ENCODE measurements around the gene USP36.

USP36 gene

GRCh38 chr17:78832541-78832810 lies 8.1 kb downstream of the USP36 start:
- TF ChIP-seq GATA2 (IDR thresholded peaks at IDR 0.05; ENCODE audit: low read depth, low read length) (no peak), GATA3 (IDR thresholded peaks at IDR 0.05; ENCODE audit: low read depth, low read length) (no peak)

GRCh38 chr17:78831688-78832540 lies 8.7 kb downstream of the USP36 start:
- TF ChIP-seq GATA2 (IDR thresholded peaks at IDR 0.05; ENCODE audit: low read depth, low read length) (no peak), GATA3 (IDR thresholded peaks at IDR 0.05; ENCODE audit: low read depth, low read length) (no peak)

DNA sequence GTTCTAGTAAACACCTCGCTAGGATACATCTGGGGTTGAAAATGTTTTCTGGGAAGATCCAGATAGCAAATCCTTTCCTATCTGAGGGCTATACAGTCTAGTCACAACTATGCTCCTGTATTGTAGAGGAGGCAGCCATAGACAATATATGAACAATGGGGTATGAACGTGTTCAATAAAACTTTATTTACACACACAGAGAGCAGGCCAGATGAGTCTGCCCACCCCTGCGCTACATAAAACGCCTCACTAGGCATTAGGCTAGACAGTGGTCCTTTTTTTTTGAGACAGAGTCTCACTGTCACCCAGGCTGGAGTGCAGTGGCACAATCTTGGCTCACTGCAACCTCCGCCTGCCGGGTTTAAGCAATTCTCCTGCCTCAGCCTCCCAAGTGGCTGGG lies 11.1 kb downstream of the USP36 start:
- TF ChIP-seq GATA2 (IDR thresholded peaks at IDR 0.05; ENCODE audit: low read depth, low read length) (no peak), GATA3 (IDR thresholded peaks at IDR 0.05; ENCODE audit: low read depth, low read length) (no peak)

- no peak for TF ChIP-seq GATA3 (IDR thresholded peaks at IDR 0.05; ENCODE audit: low read depth, low read length)
- no peak for TF ChIP-seq GATA2 (IDR thresholded peaks at IDR 0.05; ENCODE audit: low read depth, low read length)
These were observed 12.0 kb downstream of the USP36 start for GRCh38 chr17:78828470-78829185.

DNA sequence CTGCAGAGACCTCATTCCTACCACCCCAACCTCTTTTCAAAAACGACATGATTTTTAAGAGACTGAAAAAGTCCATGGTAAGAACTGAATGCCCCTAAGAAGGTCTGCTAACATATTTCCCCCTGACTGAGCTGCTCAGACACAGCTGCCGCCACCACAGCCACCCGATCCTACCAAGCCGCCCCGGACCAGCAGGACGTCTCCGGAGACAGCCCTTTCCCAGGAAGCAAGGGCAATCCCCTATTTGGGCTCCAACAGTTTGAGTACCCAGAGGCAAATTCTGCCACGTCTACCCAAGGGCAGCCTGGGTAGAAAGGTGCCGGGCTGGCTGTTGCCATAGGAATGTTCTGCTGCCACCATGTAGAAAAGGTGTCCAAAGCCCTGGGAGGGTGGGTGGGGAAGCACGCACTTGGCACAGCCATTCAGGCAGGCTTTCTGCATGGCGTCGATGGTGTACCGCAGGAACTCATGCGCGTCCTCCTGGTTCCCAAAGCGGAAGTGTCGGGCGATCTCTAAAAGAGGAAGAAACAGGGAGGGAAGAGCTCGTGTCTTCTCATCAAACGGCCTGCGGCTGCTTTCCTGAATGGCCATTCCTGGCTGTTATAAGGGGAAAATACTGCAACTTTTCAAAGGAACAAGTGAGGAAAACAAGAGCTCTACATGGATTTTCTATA lies 13.6 kb downstream of the USP36 start:
- TF ChIP-seq GATA2 (IDR thresholded peaks at IDR 0.05; ENCODE audit: low read depth, low read length), result no peak

GRCh38 chr17:78826421-78826820 lies 14.2 kb downstream of the USP36 start:
- TF ChIP-seq GATA2 (IDR thresholded peaks at IDR 0.05; ENCODE audit: low read depth, low read length) (no peak), GATA3 (IDR thresholded peaks at IDR 0.05; ENCODE audit: low read depth, low read length) (no peak)

DNA sequence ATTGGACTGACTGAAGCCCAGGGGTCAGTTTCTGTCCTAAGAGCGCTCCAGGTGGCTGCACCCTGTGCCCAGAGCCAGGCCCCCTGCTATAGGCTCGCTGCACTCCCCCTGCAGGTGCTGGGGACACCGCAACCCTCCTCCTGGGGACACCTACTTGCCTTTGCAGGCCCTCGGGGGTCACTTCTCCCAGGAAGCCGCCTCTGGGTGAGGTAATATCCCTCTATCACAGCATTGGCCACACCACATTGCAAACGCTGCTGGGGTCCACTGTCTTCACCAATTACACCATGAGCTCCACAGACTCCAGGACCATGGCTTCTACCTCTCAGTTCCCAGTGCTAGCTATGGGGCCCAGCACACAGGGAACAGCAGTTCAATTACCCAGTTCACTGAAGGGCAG lies 14.9 kb downstream of the USP36 start:
- TF ChIP-seq GATA3 (IDR thresholded peaks at IDR 0.05; ENCODE audit: low read depth, low read length), result no peak
- TF ChIP-seq GATA2 (IDR thresholded peaks at IDR 0.05; ENCODE audit: low read depth, low read length), result no peak

- TF ChIP-seq GATA3 (IDR thresholded peaks at IDR 0.05; ENCODE audit: low read depth, low read length) (no peak), GATA2 (IDR thresholded peaks at IDR 0.05; ENCODE audit: low read depth, low read length) (no peak)
These were observed 16.4 kb downstream of the USP36 start for GRCh38 chr17:78824240-78824639.

GRCh38 chr17:78823282-78824046 lies 17.1 kb downstream of the USP36 start:
- TF ChIP-seq GATA3 (IDR thresholded peaks at IDR 0.05; ENCODE audit: low read depth, low read length), result no peak
- no peak for TF ChIP-seq GATA2 (IDR thresholded peaks at IDR 0.05; ENCODE audit: low read depth, low read length)

- no peak for TF ChIP-seq GATA3 (IDR thresholded peaks at IDR 0.05; ENCODE audit: low read depth, low read length)
- TF ChIP-seq GATA2 (IDR thresholded peaks at IDR 0.05; ENCODE audit: low read depth, low read length), result no peak
These were observed 18.1 kb downstream of the USP36 start for GRCh38 chr17:78822552-78822951.

- TF ChIP-seq GATA2 (IDR thresholded peaks at IDR 0.05; ENCODE audit: low read depth, low read length) (no peak), GATA3 (IDR thresholded peaks at IDR 0.05; ENCODE audit: low read depth, low read length) (no peak)
These were observed 18.7 kb downstream of the USP36 start for GRCh38 chr17:78821961-78822360.

- TF ChIP-seq GATA3 (IDR thresholded peaks at IDR 0.05; ENCODE audit: low read depth, low read length) (no peak), GATA2 (IDR thresholded peaks at IDR 0.05; ENCODE audit: low read depth, low read length) (no peak)
These were observed 19.8 kb downstream of the USP36 start for GRCh38 chr17:78820841-78821240.

DNA sequence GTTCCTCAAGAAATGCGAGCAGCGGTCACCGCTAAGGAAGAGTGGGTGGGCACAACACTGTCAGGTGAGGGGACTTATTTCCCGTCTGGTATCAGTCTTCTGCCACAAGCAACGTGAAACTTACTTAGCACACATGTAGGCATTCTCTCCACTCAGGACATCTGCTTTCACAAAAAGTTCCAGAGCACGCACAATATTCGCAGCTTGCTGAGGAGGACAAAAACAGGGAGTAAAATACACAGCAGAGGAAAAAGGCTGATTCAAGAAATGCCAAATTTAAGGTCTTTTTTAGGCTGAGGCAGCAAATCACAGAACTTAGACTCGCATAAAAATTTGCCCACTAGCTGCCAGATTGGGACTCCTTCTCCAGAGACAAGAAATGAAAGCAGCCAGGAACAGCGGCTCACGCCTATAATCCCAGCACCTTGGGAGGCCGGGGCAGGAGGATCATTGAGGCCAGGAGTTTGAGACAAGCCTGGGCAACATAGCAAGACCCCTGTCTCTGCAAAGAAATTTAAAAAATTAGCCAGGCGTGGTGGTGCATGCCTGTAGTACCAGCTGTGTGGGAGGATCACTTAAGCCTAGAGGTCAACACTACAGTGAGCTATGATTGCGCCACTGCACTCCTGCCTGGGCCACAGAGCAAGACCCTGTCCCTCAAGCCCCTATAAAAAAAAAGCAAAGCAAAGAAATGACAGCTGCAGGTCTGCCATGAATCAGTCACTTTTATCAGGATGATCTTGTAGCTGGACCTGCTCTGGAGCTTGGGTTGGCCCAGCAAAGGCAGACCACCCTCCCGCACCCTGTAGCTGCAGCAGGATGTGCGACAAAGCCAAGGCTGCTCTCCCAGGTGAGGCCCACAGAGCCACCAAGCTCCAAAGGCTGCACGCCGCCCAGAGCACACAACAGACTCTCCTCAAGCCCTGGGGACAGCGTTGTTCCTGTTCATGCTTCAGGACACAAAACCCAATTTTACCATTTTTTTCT lies 20.5 kb downstream of the USP36 start:
- TF ChIP-seq GATA3 (IDR thresholded peaks at IDR 0.05; ENCODE audit: low read depth, low read length), result no peak
- peak; percentile 83 for TF ChIP-seq GATA2 (IDR thresholded peaks at IDR 0.05; ENCODE audit: low read depth, low read length)

Data from SH-SY5Y (cell line).